HUDEP-2 (cell line): ENCODE results near the gene GTSF1L.

Experiments used
- DNase-seq, 76 experiments: peaks; one replicate each; lab custom pipeline; 2025; ENCODE audit not compliant: unreplicated experiment in 76 of 76; lab: John Stamatoyannopoulos, UW

The GTSF1L gene

DNA sequence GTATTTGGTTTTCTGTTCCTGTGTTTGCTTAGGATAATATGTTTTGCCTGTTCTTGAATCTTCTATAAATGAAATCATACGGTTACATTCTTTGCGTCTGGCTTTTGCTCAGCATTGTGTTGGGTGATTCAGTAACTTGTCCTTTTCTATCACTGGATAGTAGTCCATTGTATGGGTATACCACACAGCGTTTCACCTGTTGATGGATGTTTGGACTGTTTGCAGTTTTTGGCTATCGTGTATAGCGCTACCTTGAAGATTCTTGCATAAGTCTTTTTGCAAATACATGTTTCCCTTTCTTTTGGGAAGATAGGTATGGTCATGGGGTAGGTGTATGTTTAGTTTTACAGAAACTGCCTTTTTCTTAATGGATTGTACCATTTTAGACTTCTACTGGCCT lies 50.4 kb downstream of the GTSF1L start:
- DNase-seq, result no peak
